Right atrium auricular region (tissue), 2 donors: ENCODE results near the gene BNC2. TPM values are rescaled to one million over a fixed set of nuclear protein-coding genes. Genes with fewer than 3 reads are reported as not detected.

ENCODE experiments used
- DNase-seq: peaks from one replicate; pipeline ENCODE4 v3.0.0-alpha.2; 2019; ENCODE audit warnings: low spot score
- H3K27ac ChIP-seq, 2 donors: fragments of 200-600 bp; sonication (generic); 1 replicate in 1 of 2; 2 replicates in 1 of 2; pipeline ENCODE4 v1.5.1; 2016 to 2019
- H3K27me3 ChIP-seq, 2 donors: fragments of 200-600 bp; sonication (generic); one replicate each; pipeline versions ENCODE4 v1.5.1 to v1.6.0; 2017 to 2019
- H3K36me3 ChIP-seq: fragments of 200-600 bp; sonication (generic); one replicate; pipeline ENCODE4 v1.5.1; 2016
- H3K4me1 ChIP-seq, 2 donors: fragments of 200-600 bp; sonication (generic); one replicate each; pipeline versions ENCODE4 v1.5.1 to v1.6.0; 2017 to 2019
- H3K4me3 ChIP-seq, 2 donors: fragments of 200-600 bp; sonication (generic); 1 replicate in 1 of 2; 2 replicates in 1 of 2; pipeline ENCODE4 v1.5.1; 2017 to 2019; ENCODE audit warnings: mild to moderate bottlenecking in 1 of 2, moderate library complexity in 1 of 2
- H3K9me3 ChIP-seq, 2 donors: fragments of 200-600 bp; sonication (generic); one replicate each; pipeline ENCODE4 v1.5.1; 2019
- CTCF ChIP-seq, 2 donors: fragments of 200-600 bp; sonication (generic); IDR thresholded peaks; one replicate each; pipeline ENCODE4 v1.5.1; 2019; ENCODE audit warnings: antibody characterized with exemption in 2 of 2
- total RNA-seq, 2 donors: library from RNA; depleted of rRNA; stranded (reverse); fragments of >200 nt; gene quantifications; one replicate each; pipeline ENCODE4 v1.1.0, GENCODE V29; 2016

BNC2 gene
- total RNA-seq, 2 donors from 2014 or later, result 68.3 to 77.6 TPM

GRCh38 chr9:16833296-16833835 lies 37.1 kb downstream of the BNC2 start:
- no peak for DNase-seq
- Histone ChIP-seq H3K36me3 (no peaks in the 10 kb centered on the region), H3K4me1 (peaks cover 0 to 10% of the 10 kb centered on the region in 2 donors), H3K27me3 (no peaks in the 10 kb centered on the region), H3K9me3 (no peaks in the 10 kb centered on the region), H3K27ac (no peak overlapping the region), H3K4me3 (no peak overlapping the region)
- TF ChIP-seq CTCF (IDR thresholded peaks at IDR 0.05), result no peak

GRCh38 chr9:16832101-16832500 lies 38.4 kb downstream of the BNC2 start:
- Histone ChIP-seq H3K4me3 (no peak overlapping the region), H3K36me3 (no peaks in the 10 kb centered on the region), H3K4me1 (peaks cover 0 to 13% of the 10 kb centered on the region in 2 donors), H3K27ac (no peak overlapping the region), H3K27me3 (no peaks in the 10 kb centered on the region), H3K9me3 (no peaks in the 10 kb centered on the region)
- TF ChIP-seq CTCF (IDR thresholded peaks at IDR 0.05), result no peak
- no peak for DNase-seq

GRCh38 chr9:16830806-16831205 lies 39.7 kb downstream of the BNC2 start:
- no peak for TF ChIP-seq CTCF (IDR thresholded peaks at IDR 0.05)
- peak overlapping the region in 1 of 2 donors; percentile 26 for H3K27ac ChIP-seq

GRCh38 chr9:16828340-16829281 lies 41.9 kb downstream of the BNC2 start:
- H3K4me1 ChIP-seq, result peaks cover 0 to 18% of the 10 kb centered on the region in 2 donors
- H3K9me3 ChIP-seq, result no peaks in the 10 kb centered on the region
- no peaks in the 10 kb centered on the region for H3K27me3 ChIP-seq
- no peak for TF ChIP-seq CTCF (IDR thresholded peaks at IDR 0.05)
- peak overlapping the region in 1 of 2 donors; percentile 49 for H3K4me3 ChIP-seq
- peak overlapping the region; percentile 52 to 68 for H3K27ac ChIP-seq
- no peak for DNase-seq
- no peaks in the 10 kb centered on the region for H3K36me3 ChIP-seq

More at GRCh38 chr9:16830806-16831205, 39.7 kb downstream of the BNC2 start:
- no peaks in the 10 kb centered on the region for H3K9me3 ChIP-seq
- H3K27me3 ChIP-seq, result no peaks in the 10 kb centered on the region
- H3K36me3 ChIP-seq, result no peaks in the 10 kb centered on the region
- no peak for DNase-seq
- peaks cover 0 to 13% of the 10 kb centered on the region in 2 donors for H3K4me1 ChIP-seq
- H3K4me3 ChIP-seq, result no peak overlapping the region

- Histone ChIP-seq H3K36me3 (no peaks in the 10 kb centered on the region), H3K9me3 (no peaks in the 10 kb centered on the region), H3K27ac (no peak overlapping the region), H3K4me1 (peaks cover 0 to 18% of the 10 kb centered on the region in 2 donors), H3K27me3 (no peaks in the 10 kb centered on the region), H3K4me3 (no peak overlapping the region)
- TF ChIP-seq CTCF (IDR thresholded peaks at IDR 0.05), result no peak
- no peak for DNase-seq
Observed at GRCh38 chr9:16825971-16826625, 44.4 kb downstream of the BNC2 start.
